GM21390 (cell line): Measurements from ENCODE around the gene DDX39A.

Experiments used
- ATAC-seq: cut with Tn5 transposase; IDR thresholded peaks from one replicate; pipeline ENCODE4 v1.9.1; 2021; ENCODE audit not compliant: unreplicated experiment

The DDX39A gene

GRCh38 chr19:14434543-14435319, 15.6 kb upstream of the DDX39A start:
- ATAC-seq, result no peak

GRCh38 chr19:14433554-14434501, 14.7 kb upstream of the DDX39A start:
- ATAC-seq, result no peak

GRCh38 chr19:14432791-14433553, 13.8 kb upstream of the DDX39A start, which contains the start of gene PKN1:
Gene PKN1, plus strand, starts transcription at chr19:14433306. Its CDS starts 216 bp downstream, at chr19:14433522.
- ATAC-seq, result no peak

GRCh38 chr19:14430712-14431111, 11.6 kb upstream of the DDX39A start:
- no peak for ATAC-seq

GRCh38 chr19:14428882-14429416, 9.8 kb upstream of the DDX39A start:
- ATAC-seq, result no peak

- no peak for ATAC-seq
Observed at GRCh38 chr19:14427461-14427860, 8.3 kb upstream of the DDX39A start.

- ATAC-seq, result no peak
Observed at GRCh38 chr19:14425696-14426138, 6.6 kb upstream of the DDX39A start.

- peak; percentile 42 for ATAC-seq
Observed at GRCh38 chr19:14418856-14419105, 360 bp downstream of the DDX39A start.

GRCh38 chr19:14416817-14417231, 2.3 kb downstream of the DDX39A start:
- ATAC-seq, result no peak

- no peak for ATAC-seq
Observed at GRCh38 chr19:14414926-14415690, 4.0 kb downstream of the DDX39A start.

GRCh38 chr19:14413693-14414181, 5.4 kb downstream of the DDX39A start:
- ATAC-seq, result no peak

- ATAC-seq, result no peak
Observed at GRCh38 chr19:14412996-14413692, 6.0 kb downstream of the DDX39A start.

GRCh38 chr19:14412324-14412995, 6.7 kb downstream of the DDX39A start:
- ATAC-seq, result no peak

- no peak for ATAC-seq
Observed at GRCh38 chr19:14411938-14412245, 7.2 kb downstream of the DDX39A start.

- no peak for ATAC-seq
Observed at GRCh38 chr19:14411161-14411937, 7.8 kb downstream of the DDX39A start.

GRCh38 chr19:14410091-14411051, 8.8 kb downstream of the DDX39A start:
- ATAC-seq, result no peak
